Caki2 (cell line): ENCODE data around the gene OR7E24. TPM values are rescaled to one million over a fixed set of nuclear protein-coding genes. Genes with fewer than 3 reads are reported as not detected.
"Not testable (repeated sequence)": the region's sequence is repeated elsewhere in the genome, so short reads cannot be mapped to it uniquely, and the experiment has no call there.

ENCODE experiments used
- DNase-seq: peaks from one replicate; pipeline ENCODE4 v3.0.0-alpha.2; 2015; ENCODE audit warnings: low read depth
- in situ Hi-C: cut with HindIII; loops from 2 replicates; pipeline ENCODE4 v1.10.0; 2016; ENCODE audit warnings: low sequenced_read_pairs, low pct_unique_long_range_greater_than_20kb, mixed read lengths
- total RNA-seq: library from RNA; depleted of rRNA; stranded (reverse); fragments of >200 nt; shearing (Covaris generic); gene quantifications from 2 replicates; pipeline ENCODE4 v1.2.3, GENCODE V29; 2014; ENCODE audit warnings: low replicate concordance; rRNA removed

OR7E24 gene
- not detected in 2 replicates for total RNA-seq

GRCh38 chr19:9250630-9251029 lies at the start of gene OR7E24:
TSS of gene OR7E24 (plus strand) at chr19:9250930. CDS start at chr19:9251044, 114 bp downstream.
- no peak for DNase-seq
- in situ Hi-C loops = no loop called here

- in situ Hi-C loops = no loop called here
- DNase-seq = peak; percentile 19
These were observed 45.1 kb upstream of the OR7E24 start for GRCh38 chr19:9205501-9206113.

GRCh38 chr19:9219489-9219888 lies 31.2 kb upstream of the OR7E24 start, which contains the start of gene OR7D4:
TSS of gene OR7D4 (minus strand) at chr19:9219589. CDS start at chr19:9214837, 4,752 bp downstream.
- in situ Hi-C loops = no loop called here
- no peak for DNase-seq

GRCh38 chr19:9251236-9251635 lies 506 bp downstream of the OR7E24 start:
- in situ Hi-C loops = no loop called here
- DNase-seq = no peak

GRCh38 chr19:9283485-9283884 lies 32.8 kb downstream of the OR7E24 start:
- in situ Hi-C loops, DNase-seq: not testable (repeated sequence)

GRCh38 chr19:9289231-9289884 lies 38.6 kb downstream of the OR7E24 start:
- no peak for DNase-seq

GRCh38 chr19:9295411-9295849 lies 44.7 kb downstream of the OR7E24 start:
- in situ Hi-C loops = no loop called here
- no peak for DNase-seq

More at GRCh38 chr19:9289231-9289884, 38.6 kb downstream of the OR7E24 start:
- in situ Hi-C loops = no loop called here

- in situ Hi-C loops = no loop called here
- DNase-seq = no peak
These were observed 45.6 kb downstream of the OR7E24 start for GRCh38 chr19:9296336-9296735.

Other genes starting within 250 kb of the OR7E24 start
- under 0.01 TPM in 1 of 2 replicates, not detected in the other for gene MUC16, start 240.5 kb upstream of the OR7E24 start, total RNA-seq
- not detected in 2 replicates for gene OR1M1, start 163.9 kb upstream of the OR7E24 start, total RNA-seq
- gene OR7G2, start 143.5 kb upstream of the OR7E24 start, total RNA-seq = not detected in 2 replicates
- not detected in 2 replicates for gene OR7G1, start 135.2 kb upstream of the OR7E24 start, total RNA-seq
- gene OR7G3, start 124.0 kb upstream of the OR7E24 start, total RNA-seq = not detected in 2 replicates
- gene ZNF317, start 110.5 kb upstream of the OR7E24 start, total RNA-seq = 7.1 and 16.2 TPM in 2 replicates
- not detected in 2 replicates for gene OR7D2, start 72.0 kb upstream of the OR7E24 start, total RNA-seq
- gene OR7D4, start 31.3 kb upstream of the OR7E24 start, total RNA-seq = not detected in 2 replicates
- gene ZNF699, start 58.9 kb downstream of the OR7E24 start, total RNA-seq = 0.96 and 8.6 TPM in 2 replicates
- gene ZNF559, start 73.2 kb downstream of the OR7E24 start, total RNA-seq = 3.9 and 4.6 TPM in 2 replicates
- 0.17 TPM in 1 of 2 replicates, not detected in the other for gene ZNF177, start 112.1 kb downstream of the OR7E24 start, total RNA-seq
- gene ZNF266, start 184.6 kb downstream of the OR7E24 start, total RNA-seq = 5.4 and 6.9 TPM in 2 replicates
- gene ZNF560, start 247.7 kb downstream of the OR7E24 start, total RNA-seq = not detected in 2 replicates